ENCODE data around the gene DUXA.

The DUXA gene

DNA sequence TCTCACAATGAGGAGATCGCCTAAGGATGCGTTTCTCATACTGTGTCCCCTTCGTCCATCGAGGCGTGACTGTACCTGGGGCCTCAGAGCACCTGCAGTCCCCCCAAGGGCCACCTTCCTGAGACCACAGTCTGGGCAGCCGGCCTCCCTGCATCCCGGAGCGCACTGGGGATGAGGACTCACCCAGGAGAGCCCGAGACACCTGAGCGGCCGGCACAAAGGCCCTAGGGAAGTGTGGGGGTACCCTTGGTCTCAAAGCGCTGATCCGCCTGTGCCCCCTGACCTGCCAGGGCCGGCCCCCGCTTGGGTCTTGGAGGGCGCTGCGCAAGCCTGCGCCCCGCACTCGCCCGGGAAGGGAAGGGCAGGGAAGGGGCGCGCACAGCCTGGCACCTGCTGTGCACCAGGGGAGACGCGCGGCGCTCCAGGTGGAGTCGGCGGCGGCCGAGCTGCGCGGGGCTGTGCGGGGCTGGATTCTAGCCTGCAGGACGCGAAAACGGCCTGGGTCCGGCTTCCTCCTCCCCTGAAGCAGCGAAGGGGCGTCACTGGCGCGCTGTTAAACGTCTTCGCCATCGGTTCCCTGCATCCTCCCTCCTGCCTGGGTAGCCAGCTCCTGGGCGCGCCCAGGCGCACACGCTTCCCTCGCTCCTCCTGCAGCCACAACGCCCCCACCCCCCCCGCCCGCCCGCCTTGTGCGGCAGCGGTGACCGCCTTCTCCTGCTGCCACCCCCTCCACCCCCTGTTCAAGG is 61.1 kb downstream of the DUXA start:
- DNase-seq (ENCODE audit: low read depth in 2 of 2), result no peak

Data from stimulated activated CD8-positive, alpha-beta memory T cell treated with anti-CD3 and anti-CD28 coated beads, Interleukin-7, amount 100 ng/mL, for 1 hour (primary cell).